HG02642 (cell line): ENCODE measurements around the gene SEPSECS.

Experiments
- ATAC-seq: cut with Tn5 transposase; IDR thresholded peaks from one replicate; pipeline ENCODE4 v1.9.1; 2021; ENCODE audit warnings: mild to moderate bottlenecking; ENCODE audit not compliant: unreplicated experiment, poor library complexity

SEPSECS gene

DNA sequence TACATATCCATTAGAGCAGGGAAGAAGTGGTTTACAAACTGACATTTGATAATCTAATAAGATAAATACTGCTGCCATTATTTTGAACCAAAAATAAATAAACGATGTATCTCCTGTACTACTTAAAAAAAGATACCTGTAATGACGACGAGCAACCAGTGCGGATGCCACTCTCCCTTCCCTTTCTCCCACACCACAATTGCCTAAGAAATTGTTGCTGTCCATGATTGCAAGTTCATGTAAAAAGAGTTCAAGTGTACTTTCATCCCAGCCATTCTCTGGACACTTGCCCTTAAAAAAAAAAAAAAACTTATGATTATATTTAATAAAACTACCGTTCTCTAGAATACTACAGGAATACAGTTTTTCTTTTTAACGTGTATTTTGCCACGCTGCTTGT, 1.4 kb downstream of the SEPSECS start:
- no peak for ATAC-seq

DNA sequence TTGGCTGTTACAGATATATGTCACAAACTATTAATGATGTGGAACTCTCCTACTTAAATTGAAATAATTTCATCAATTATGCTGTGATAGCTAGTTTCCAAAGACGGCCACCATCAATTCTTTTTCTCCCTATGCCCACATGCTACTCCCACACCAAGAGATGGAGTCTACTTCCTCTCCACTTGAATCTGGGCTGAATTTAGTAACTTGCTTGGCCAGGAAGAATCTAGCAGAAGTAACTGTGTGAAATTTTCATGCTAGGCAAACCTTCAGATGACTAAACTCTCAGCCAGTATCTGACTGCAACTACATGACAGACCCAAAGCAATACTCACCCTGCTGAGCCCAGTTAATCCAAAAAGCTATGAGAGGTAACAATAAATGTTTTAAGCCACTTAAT, 3.2 kb downstream of the SEPSECS start:
- ATAC-seq: no peak

DNA sequence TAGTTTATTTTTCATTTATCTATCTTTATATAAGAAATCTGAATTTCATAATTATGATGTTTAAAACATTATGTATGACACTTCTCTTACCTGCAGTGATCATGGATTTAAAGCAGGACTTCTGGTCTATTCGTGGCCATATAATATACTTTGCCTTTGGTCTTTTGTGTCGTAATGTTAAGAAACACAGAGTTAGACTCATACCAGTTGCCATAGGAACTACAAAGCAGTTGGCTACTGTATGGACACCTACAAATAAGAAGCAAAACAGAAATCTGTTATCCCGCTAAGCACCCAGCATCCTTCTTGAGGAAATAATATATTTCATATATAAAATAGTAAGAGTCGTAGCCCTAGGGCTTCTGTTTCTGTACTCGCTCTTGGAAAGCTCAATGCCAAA, 4.3 kb downstream of the SEPSECS start:
- ATAC-seq: no peak

DNA sequence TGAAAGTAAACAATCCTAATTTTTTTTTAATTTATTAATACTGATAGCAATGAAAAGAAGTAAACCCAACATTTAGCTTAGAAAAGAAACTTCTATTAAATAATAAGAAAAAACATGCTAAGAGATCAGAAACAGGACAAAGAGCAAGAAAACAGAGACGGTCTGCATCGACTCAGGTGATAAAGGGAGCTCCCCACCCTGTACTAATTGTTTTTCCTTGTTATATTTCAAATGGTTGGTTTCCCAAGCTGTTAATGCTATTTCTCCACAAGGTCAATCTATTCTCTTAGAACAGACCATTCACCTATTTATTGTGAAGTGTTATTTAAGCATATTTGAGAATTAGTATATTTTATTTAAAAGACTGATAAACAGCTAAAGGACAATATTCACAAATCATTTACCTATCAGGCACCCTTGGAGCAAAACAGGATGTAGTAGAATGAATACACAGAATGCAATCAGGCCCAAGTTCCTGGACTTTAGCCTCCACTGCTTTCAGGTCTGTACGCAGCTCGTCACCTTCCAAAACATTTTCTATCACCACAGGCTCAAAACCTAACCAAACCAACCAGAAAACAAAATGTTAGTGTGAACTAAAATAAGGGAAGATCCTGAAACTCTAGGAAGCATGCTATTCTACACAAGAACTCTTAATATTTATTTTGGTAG, 5.5 kb downstream of the SEPSECS start:
- ATAC-seq: no peak

DNA sequence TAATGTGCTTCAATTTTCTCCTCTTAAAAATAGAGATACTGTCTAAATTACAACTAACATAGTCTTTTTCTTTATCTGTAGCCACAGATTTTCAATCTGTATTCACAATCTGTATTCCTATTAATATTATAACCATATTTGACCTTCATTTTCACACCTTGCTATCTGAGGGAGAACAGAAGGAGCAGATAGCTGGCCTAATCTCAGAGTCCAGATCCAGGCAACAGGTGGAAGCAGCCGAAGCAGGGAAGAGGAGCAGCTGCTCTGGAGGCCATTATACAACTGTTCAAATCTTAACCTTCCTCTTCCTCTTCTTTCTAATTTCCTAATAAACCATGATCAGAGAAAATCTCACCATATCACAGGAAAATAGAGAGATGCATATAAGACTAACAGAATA, 14.2 kb downstream of the SEPSECS start:
- ATAC-seq: no peak

DNA sequence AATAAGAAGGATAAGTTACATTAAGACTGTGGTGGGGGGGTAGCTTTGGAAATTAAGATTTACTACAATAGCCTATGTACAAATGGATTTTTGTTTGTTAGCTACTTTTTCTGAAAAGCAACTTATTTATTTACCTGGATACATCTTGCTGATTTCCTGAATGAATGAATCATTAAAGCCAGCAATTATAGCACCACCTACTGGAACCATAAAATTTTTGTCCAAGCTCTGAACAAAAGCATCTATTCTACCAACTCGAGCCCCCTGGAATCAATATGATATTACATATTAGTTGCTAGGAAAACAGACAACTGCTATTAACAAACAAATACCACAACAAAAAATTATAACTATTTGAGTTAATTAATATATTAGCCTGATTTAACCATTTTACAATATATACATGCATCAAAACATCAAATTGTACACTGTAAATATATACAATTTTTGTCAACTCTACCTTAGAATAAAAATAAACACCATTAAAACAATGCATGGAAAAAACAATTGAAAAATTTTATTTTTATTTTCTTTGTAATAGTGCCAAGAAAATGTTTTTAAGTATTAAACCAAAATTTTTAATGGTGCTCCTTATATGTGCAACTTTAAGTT, 15.3 kb downstream of the SEPSECS start:
- ATAC-seq: no peak

DNA sequence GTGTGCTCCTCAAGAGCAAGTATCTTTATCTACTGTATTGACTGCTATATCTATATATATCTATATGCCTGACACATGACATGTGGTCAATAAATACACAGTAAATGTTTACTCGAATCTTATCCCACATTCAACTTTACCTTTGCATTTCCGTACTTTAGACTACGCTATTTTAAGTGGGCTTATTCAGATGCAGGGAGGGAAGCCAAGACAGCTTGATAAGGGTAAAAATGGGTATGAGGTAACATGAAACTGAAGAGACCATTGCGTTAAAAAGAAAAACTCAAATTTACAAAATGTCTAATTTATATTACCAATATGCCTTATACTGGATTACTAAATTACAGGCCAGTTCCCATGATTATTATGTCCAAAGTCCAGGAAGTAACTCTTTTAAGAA, 17.8 kb downstream of the SEPSECS start:
- ATAC-seq: no peak

DNA sequence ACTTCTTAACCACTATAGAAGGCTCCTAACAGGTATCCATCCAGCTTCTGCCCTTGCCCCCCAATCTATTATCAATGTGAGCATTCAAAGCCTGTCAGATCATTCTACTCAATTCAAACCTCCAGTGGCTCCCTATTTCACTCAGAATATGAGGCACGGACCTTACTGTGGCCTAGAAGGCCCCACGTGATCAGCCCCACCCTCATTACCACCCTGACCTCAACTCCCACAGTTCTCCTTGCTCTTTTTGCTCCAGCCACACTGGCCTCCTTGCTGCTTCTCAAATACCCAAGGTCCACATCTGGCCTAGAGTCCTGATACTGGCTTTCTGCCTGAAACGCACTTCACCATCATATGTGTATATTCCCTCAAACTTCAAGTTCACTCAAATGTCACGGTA, 18.7 kb downstream of the SEPSECS start:
- no peak for ATAC-seq

DNA sequence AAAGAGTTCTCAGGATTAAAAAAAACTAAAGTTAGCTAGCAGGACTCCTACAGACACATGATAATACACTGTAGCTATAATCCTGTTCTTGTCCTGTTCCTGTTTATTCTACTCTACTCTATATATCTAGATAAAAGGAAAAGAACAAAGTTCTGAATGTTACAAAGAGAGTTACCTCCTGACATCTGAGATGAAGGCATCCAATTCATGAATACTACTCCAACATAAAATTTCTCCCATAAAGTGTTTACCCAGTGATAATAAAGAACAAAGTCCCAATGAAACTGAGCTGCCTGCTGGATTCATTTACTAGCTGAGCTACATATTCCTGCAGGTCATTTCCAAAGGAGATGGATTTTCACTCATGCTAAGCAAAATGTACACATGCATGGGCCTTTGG, 27.1 kb downstream of the SEPSECS start:
- ATAC-seq: no peak

DNA sequence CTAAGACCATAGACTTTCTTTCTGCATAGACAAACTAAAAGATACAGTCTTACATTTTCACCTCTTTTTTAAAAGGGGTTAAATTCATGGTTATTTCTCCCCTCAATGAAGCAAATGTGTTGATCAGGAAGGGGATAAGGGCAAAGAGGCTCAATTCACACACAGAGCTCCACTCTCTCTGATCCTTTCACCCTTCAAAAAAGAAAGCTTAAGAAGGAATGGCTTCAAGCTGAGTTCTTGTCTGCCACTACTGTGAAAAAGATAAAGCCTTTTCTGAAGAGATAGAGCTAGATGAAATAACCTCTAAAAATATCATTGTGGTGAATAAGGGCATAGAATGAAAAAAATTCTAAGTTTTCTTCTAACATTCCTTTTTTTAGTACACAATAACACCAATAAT, 28.3 kb downstream of the SEPSECS start:
- ATAC-seq: no peak

DNA sequence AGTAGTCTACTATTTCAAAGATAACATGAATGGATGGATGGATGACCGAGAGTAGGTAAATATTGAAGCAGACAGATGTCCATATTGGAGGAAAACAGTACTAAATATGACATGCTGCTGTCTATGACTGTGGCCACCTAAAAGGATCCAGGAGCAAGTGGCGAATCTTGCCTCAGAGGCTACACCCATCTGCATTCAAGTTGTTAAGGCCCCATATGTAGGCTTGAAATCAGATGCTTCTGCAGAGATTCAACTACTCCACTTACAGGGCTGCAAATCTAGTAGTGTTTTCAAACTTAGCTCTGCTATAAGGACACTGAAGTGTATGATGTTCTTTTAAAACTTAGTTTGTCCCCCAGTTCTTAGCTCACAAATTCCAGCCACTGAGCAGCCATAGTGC, 28.9 kb downstream of the SEPSECS start:
- ATAC-seq: no peak

DNA sequence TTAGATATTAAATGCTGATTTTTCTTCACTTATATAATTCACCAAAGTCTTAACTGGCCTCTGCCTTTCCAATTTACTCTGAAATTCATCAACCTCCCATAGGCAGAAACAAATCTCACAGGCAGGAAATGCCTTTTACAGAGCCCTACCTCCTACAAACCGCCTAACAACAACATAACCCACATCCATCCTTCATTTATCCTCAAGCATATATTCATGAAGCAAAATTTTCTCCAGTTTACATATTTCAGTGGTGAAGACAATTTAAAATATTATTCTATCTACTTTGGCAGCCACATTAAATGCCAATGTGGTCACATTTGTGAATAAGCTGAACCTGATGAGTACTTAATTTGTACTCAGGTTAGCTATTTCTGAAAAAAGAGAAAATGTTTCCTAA, 30.3 kb downstream of the SEPSECS start:
- no peak for ATAC-seq

DNA sequence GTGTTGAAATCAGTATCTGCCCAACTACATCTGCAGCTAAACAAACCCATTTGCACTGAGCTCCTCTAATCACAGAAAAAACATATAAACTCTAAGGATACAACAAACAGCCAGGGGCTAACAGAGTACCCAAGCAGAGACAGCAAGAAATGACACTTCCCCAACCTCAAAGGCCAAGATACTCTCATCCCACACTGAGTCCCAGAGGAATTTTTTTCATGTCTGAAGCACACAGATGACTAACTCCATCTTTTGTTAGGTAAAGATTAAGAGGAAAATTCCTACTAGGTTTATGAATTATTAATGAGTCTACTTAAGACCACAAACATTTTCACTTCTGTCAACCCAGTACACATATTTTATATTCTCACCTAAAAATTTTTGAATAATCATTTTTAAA, 31.6 kb downstream of the SEPSECS start:
- no peak for ATAC-seq

DNA sequence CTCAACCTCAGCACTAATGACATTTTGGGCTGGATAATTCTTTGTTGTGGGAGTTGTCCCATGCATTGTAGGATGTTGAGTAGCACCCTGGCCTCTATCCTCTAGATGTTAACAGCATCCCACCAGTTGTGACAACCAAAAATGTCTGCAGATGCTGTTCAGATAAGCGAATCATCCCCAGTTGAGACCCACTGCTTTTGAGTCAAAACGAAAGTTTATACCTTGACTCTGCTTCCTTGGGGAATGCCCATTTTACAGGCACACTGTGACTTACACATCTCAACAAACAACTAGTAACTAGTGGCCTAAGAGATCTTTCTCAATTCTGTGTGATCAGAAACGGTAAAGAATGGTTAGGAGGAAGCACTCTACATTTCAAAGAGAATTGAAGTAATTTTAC, 37.0 kb downstream of the SEPSECS start:
- ATAC-seq: peak; percentile 99

GRCh38 chr4:25120146-25120940, 39.9 kb downstream of the SEPSECS start:
- ATAC-seq: no peak

DNA sequence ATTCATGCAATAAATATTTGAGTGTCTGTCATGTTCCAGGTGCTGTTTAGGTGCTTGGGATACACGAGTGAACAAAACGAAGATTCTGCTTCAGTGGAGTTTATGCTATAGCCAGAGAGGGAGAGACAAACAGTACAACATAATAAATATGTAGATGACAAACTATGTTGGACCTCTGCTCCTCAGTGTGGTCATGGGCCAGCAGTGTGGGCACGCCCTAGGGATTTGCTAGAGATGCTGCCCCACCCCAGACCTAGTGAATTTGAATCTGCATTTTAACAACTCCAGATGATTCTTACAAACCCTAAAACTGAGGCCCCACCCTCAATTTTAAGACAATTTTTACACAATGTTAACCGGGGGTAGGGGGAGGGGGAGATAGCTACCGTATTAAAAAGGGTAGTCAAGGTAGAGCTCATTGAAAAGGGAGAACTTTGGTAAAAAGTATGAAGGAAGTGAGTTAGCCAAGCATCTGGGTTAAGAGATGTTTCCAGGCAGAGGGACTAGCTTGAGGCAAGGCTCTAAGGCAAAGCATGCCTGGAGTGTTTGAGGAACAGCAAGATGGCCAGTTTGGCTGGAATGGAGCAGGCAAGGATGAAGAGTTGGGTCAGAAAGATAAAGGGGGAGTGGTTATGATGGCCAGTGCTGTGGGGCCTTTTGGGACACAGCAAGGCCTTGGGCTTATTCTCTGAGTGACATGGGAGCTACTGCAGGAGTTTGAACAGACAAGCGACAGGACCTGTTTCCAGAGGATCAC, 42.4 kb downstream of the SEPSECS start:
- ATAC-seq: no peak

DNA sequence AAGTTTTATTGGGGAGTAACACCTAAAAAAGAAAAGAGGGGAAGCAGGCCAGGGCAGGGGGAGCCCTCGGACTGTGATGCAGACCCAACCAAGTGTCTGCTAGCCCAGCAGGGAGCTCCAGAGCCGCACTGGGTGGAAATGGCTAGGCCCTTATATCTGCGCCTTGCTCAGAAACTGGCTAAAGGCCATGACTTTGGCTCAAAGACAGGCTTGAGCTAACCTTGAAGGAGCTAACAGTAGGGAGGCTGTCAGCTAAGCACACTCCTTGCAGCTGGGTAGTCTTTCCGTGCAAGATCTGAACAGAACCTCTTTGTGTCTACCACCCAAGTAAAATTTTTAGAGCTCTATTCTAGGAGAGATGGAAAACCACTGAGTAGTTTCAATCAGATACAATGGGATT, 43.0 kb downstream of the SEPSECS start:
- no peak for ATAC-seq

- no peak for ATAC-seq
Measured at GRCh38 chr4:25113915-25114904, 46.0 kb downstream of the SEPSECS start.

DNA sequence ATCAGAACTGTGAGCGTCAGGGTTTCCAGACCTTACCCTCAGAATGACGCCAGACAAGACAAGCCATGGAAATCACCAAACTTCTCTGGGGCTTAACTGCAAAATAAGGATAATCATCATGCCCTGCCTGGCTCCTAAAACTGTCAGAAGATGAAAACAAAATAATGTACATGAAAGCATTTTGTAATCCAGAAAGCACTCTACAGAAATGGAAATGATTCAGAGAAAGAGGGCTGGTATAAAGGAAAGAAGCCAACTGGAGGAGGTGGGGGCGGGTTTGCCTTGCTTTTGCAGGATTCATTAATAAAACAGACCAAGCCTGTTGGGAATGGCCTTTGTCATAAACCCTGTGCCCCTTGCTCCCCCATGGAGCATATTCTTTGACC, 47.3 kb downstream of the SEPSECS start:
- no peak for ATAC-seq
